NCI-H345 treated with DMSO at 0.1 percent for 48 hours (cell line): Measurements from ENCODE around the gene CASKIN1.
"Not testable (repeated sequence)": the region's sequence is repeated elsewhere in the genome, so short reads cannot be mapped to it uniquely, and the experiment has no call there.

ENCODE experiments used
- DNase-seq: peaks from one replicate; lab custom pipeline; 2025; ENCODE audit not compliant: unreplicated experiment; lab: John Stamatoyannopoulos, UW

The CASKIN1 gene

DNA sequence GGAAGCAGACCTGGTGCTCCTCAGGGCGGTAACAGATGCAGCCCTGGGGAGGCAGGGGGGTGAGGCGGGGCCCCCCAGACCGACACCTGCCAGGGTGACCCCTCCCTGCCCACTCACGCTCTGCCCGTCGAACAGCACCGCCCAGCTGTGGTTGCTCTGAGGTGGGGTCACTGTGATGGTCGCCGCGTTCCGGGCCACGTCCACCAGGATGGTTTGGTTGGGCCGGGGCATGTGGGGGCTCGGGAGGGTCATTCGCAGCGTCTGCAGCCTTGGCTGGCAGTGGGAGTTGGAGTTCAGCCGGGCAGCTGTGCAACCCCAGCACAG, 13.6 kb upstream of the CASKIN1 start:
- no peak for DNase-seq

DNA sequence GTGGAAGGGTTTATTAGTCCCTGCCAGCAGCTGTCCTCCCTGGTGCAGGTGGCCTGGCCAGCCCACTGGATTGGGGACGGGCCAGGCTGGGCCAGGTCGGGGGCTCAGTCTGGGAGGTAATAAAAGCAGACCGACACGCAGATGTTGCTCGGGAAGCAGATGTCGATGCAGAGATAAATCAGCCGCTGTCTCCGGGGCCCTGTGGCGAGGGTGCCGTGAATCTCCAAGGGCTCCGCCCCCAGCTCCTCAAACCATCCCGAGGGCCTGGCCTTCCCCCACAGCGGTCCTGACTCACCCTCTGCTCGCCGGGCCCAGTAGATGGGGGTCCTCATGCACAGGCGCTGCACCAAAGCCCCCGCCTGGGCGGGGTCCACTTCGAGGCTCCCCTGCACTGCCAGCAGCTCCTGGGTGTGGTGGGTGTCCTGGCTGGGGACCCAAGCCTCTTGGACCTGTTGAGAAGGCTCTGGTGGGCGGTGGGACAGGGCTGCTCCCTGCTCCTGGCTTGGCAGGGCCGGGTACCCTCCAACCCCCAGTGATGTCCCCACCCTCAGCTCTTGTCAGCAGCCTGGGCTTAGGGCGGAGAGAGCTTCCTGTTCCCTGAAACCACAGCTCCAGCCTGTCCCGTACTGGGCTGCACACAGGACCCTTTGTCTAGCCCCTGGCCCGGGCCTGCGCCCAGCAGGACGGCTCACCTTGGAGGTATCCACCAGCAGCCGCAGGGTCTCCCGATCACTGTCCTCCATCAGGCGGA, 13.0 kb upstream of the CASKIN1 start:
- no peak for DNase-seq

GRCh38 chr16:2208772-2209171, 12.4 kb upstream of the CASKIN1 start:
- no peak for DNase-seq

DNA sequence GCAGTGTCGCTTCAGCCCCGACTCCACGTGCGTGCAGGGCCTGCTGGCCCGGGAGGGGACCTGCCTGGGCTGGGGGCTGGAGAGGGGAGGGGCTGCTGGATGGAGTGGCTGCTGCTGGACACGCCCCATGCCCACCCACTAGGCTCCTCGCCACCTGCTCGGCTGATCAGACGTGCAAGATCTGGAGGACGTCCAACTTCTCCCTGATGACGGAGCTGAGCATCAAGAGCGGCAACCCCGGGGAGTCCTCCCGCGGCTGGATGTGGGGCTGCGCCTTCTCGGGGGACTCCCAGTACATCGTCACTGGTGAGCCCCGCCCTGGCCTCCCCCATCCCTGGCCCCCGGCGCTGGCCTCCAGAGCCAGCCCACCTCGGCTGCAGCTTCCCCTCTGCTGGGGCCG, 11.9 kb upstream of the CASKIN1 start:
- peak; percentile 61 for DNase-seq

GRCh38 chr16:2207872-2208271, 11.5 kb upstream of the CASKIN1 start:
- DNase-seq = no peak

GRCh38 chr16:2206780-2207433, 10.5 kb upstream of the CASKIN1 start:
- DNase-seq = peak; percentile 36

DNA sequence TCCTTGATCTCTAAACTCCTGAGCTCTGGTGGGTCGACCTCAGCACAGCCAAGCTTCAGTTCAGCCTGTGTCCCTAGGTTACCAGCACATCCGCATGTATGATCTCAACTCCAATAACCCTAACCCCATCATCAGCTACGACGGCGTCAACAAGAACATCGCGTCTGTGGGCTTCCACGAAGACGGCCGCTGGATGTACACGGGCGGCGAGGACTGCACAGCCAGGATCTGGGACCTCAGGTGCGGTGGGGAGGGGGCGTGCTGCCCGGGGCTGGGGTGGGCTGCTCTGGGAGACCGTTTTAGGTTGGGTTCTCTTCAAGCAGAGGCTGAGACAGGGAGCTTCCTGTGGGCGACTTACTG, 10.0 kb upstream of the CASKIN1 start:
- DNase-seq = no peak

GRCh38 chr16:2205967-2206313, 9.5 kb upstream of the CASKIN1 start:
- DNase-seq = no peak

DNA sequence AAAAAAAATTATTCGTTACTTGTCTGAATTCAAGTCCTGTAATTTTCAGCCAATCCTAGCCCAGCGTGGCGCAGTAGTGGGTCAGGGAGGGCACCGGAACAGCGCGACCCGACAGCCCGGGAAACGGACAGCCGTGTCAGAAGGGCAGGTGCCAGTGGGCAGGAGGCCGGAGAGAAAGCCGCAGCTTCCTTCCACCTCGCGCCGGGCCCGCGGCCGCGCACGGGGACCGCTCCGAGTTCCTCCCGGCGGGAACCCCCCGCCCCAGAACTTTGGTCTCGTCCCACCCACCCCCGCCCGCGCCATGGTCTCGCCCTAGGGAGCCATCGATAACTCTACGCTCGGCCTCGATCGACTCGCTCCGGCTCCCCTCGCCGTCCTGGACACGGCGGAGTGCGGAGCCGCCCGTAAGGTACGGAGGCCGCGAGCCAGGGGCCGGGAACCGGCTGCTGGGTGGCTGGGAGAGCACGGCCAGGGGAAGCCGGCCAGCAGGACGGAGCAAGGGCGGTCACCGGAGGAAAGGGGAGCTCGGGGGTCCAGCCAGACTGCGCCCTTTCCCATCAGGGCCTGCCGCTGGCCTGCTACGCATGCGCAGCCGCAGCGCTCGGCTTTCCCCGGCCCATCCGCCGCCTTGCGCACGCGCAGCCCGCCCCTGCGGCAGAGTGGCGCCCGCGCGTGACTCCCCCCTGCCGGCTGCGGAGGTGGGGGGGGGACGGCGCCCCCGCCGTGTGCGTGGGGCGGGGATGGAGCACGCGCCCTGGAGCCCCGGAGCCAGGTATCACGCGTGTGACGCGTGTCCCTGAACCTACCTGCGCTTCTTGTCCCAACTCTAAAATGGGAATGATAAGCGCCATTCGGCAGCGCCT, 8.9 kb upstream of the CASKIN1 start, which contains the start of gene MLST8:
MLST8 (plus strand) TSS at position 351 of the 863 bp plus-strand sequence. CDS start 632 bp downstream, outside the sequence.
- peak; percentile 84 for DNase-seq

DNA sequence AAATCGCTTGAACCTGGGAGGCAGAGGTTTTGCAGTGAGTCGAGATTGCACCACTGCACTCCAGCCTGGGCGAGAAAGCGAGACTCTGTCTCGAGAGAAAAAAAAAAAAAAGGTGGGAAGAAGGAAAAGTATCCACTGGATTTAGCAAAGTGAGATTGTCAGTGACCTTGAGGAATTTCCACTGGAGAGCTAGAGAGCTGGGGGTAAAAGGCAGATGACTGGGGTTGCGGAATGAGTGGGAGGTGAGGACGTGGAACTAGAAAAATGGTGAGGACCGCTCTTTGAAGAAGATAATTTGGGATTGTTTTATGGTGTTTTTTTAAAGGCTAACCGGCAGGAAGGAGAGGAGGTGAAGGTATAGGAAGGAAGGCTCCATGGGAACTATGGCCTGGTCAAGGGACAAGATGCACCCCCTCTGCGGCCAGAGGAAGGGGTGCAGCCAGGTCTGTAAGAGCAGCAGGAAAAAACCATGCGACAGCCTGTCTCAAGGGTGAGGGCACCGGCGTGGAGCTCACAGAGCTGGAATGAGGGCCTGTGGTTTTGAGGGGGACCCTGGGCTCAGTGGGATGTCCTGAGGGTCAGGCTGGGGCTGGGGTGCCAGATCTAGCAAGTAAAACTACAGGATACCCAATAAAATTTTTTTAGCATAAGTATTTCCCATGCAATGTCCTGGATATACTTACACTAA, 8.2 kb upstream of the CASKIN1 start:
- DNase-seq = no peak

DNA sequence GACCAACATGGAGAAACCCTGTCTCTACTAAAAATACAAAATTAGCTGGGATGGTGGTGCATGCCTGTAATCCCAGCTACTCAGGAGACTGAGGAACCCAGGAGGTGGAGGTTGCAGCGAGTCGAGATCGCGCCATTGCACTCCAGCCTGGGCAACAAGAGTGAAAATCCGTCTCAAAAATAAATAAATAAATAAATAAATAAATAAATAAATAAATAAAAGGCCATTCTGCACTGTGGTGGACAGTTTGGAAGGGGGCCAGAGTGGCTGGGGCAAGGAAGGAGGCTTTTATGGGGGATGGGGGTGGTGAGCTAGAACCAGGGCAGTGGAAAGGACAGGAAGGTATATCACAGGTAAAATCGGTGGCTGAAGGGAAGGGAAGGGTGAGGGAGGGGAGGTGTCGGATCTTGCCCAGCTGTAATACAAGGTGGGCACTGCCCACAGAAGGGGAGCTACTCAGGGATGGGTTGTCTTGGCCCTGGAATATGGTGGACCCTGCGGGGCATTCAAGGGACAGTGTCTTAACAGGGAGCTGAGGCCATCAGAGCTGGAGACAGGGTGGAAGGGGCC, 6.8 kb upstream of the CASKIN1 start:
- DNase-seq = not testable (repeated sequence)

GRCh38 chr16:2200313-2200712, 3.9 kb upstream of the CASKIN1 start:
- no peak for DNase-seq

GRCh38 chr16:2199621-2200139, 3.3 kb upstream of the CASKIN1 start:
- DNase-seq = no peak

GRCh38 chr16:2199095-2199494, 2.7 kb upstream of the CASKIN1 start:
- DNase-seq = no peak

GRCh38 chr16:2198283-2198682, 1.9 kb upstream of the CASKIN1 start:
- DNase-seq = no peak

- DNase-seq = no peak
Measured at GRCh38 chr16:2197765-2198164, 1.4 kb upstream of the CASKIN1 start.

GRCh38 chr16:2196981-2197511, 641 bp upstream of the CASKIN1 start:
- DNase-seq = no peak

DNA sequence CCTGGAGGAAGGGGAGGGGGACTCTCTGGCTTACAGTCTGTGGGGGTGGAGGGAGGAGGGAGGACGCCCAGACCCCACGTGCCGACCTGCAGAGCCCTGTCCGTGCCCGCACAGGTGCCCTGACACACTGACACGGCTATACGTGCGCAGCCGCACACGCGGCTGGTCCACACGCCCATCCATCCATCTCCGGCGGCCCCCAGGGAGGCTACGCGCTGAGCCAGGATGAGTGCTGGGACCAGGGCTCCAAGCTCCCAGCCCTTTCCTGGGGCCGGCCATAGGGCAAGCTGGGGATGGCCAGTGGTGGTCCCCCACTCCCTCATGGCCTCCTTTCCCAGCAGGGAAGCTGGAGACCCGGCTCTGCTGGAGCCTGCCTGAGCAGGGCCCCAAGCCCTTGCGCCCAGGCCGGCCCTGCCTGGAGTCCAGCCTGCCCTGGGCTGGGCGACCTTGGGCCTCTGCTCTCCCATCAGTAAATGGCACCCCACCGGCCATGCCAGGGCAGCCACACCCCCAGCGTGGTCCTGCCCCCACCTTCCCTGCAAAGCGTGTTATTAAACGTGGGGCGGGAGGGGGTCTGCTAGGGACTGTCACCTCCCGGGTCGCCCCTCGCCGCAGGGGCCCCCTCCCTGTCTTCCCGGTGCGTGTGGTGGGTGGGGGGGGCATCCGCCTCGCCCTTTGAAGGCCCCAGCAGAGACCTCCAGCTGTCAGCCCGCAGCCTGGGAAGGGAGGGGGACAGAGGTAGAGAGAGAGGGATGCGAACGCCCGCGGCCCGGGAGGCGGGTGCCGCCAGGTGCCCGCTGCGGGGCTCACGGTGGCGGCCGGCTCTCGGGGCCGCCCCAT, 863 bp downstream of the CASKIN1 start:
- DNase-seq = no peak

- DNase-seq = peak; percentile 35
Measured at GRCh38 chr16:2194852-2195321, 1.5 kb downstream of the CASKIN1 start.
